ENCODE results near the gene BORCS6. TPM values are rescaled to one million over a fixed set of nuclear protein-coding genes. Genes with fewer than 3 reads are reported as not detected.

The BORCS6 gene
- polyA plus RNA-seq, 3 donors from 2014 or later: 24.0 to 38.8 (median 27.5) TPM

GRCh38 chr17:8192070-8192815 is 2.3 kb upstream of the BORCS6 start:
- H3K27ac Mint-ChIP-seq: no peak overlapping the region
- no peaks in the 10 kb centered on the region for H3K9me3 Mint-ChIP-seq
- H3K27me3 Mint-ChIP-seq (ENCODE audit: low read depth in 3 of 3): peaks cover 0 to 4% (median 2%) of the 10 kb centered on the region in 3 donors
- H3K36me3 Mint-ChIP-seq: no peaks in the 10 kb centered on the region
- no peak overlapping the region for H3K4me3 Mint-ChIP-seq
- H3K4me1 Mint-ChIP-seq: peaks cover 12 to 14% of the 10 kb centered on the region in 2 donors
- DNase-seq: peak; percentile 59 to 69 (median 64)

- Mint-ChIP-seq H3K9me3 (no peaks in the 10 kb centered on the region), H3K27ac (peak overlapping the region; percentile 77 to 94 (median 88)), H3K4me1 (peaks cover 12 to 14% of the 10 kb centered on the region in 2 donors), H3K36me3 (no peaks in the 10 kb centered on the region), H3K27me3 (ENCODE audit: low read depth in 3 of 3) (peaks cover 0 to 4% (median 1%) of the 10 kb centered on the region in 3 donors), H3K4me3 (no peak overlapping the region)
- no peak for DNase-seq
These were observed 526 bp upstream of the BORCS6 start for GRCh38 chr17:8190506-8190905.

- Mint-ChIP-seq H3K9me3 (no peaks in the 10 kb centered on the region), H3K4me3 (no peak overlapping the region), H3K27ac (peak overlapping the region in 5 of 6 donors; percentile 77 to 94 (median 87)), H3K27me3 (ENCODE audit: low read depth in 3 of 3) (peaks cover 0 to 10% (median 6%) of the 10 kb centered on the region in 3 donors), H3K36me3 (no peaks in the 10 kb centered on the region), H3K4me1 (peaks cover 14 to 15% of the 10 kb centered on the region in 2 donors)
- peak; percentile 24 to 44 (median 39) for DNase-seq
These were observed 804 bp downstream of the BORCS6 start for GRCh38 chr17:8189041-8189710.

GRCh38 chr17:8188263-8188839 is 1.6 kb downstream of the BORCS6 start:
- H3K9me3 Mint-ChIP-seq: no peaks in the 10 kb centered on the region

GRCh38 chr17:8187517-8188262 is 2.3 kb downstream of the BORCS6 start:
- Mint-ChIP-seq H3K9me3 (no peaks in the 10 kb centered on the region), H3K27ac (no peak overlapping the region), H3K4me1 (peaks cover 14 to 15% of the 10 kb centered on the region in 2 donors), H3K4me3 (no peak overlapping the region), H3K36me3 (no peaks in the 10 kb centered on the region), H3K27me3 (ENCODE audit: low read depth in 3 of 3) (peaks cover 5 to 13% (median 6%) of the 10 kb centered on the region in 3 donors)
- peak; percentile 90 to 91 (median 91) for DNase-seq

More at GRCh38 chr17:8188263-8188839, 1.6 kb downstream of the BORCS6 start:
- H3K27ac Mint-ChIP-seq: peak overlapping the region in 1 of 6 donors; percentile 87
- no peak overlapping the region for H3K4me3 Mint-ChIP-seq
- peaks cover 2 to 13% (median 6%) of the 10 kb centered on the region in 3 donors for H3K27me3 Mint-ChIP-seq (ENCODE audit: low read depth in 3 of 3)
- no peaks in the 10 kb centered on the region for H3K36me3 Mint-ChIP-seq
- H3K4me1 Mint-ChIP-seq: peaks cover 14 to 15% of the 10 kb centered on the region in 2 donors
- peak in 1 of 3 donors; percentile 8 for DNase-seq

GRCh38 chr17:8186787-8187516 is 3.0 kb downstream of the BORCS6 start:
- Mint-ChIP-seq H3K27me3 (ENCODE audit: low read depth in 3 of 3) (peaks cover 5 to 14% (median 6%) of the 10 kb centered on the region in 3 donors), H3K27ac (no peak overlapping the region), H3K9me3 (no peaks in the 10 kb centered on the region), H3K36me3 (no peaks in the 10 kb centered on the region), H3K4me3 (no peak overlapping the region), H3K4me1 (peaks cover 14 to 16% of the 10 kb centered on the region in 2 donors)
- peak; percentile 91 to 95 (median 94) for DNase-seq

GRCh38 chr17:8186446-8186786 is 3.6 kb downstream of the BORCS6 start:
- Mint-ChIP-seq H3K4me3 (no peak overlapping the region), H3K27me3 (ENCODE audit: low read depth in 3 of 3) (peaks cover 5 to 14% (median 6%) of the 10 kb centered on the region in 3 donors), H3K9me3 (no peaks in the 10 kb centered on the region), H3K4me1 (peaks cover 14 to 17% of the 10 kb centered on the region in 2 donors), H3K27ac (no peak overlapping the region), H3K36me3 (no peaks in the 10 kb centered on the region)
- DNase-seq: no peak

GRCh38 chr17:8185582-8186445 is 4.2 kb downstream of the BORCS6 start:
- peak; percentile 91 to 92 (median 92) for DNase-seq
- Mint-ChIP-seq H3K4me3 (no peak overlapping the region), H3K27me3 (ENCODE audit: low read depth in 3 of 3) (peaks cover 5 to 14% (median 6%) of the 10 kb centered on the region in 3 donors), H3K9me3 (no peaks in the 10 kb centered on the region), H3K27ac (no peak overlapping the region), H3K4me1 (peaks cover 10 to 14% of the 10 kb centered on the region in 2 donors), H3K36me3 (no peaks in the 10 kb centered on the region)

- H3K36me3 Mint-ChIP-seq: no peaks in the 10 kb centered on the region
- DNase-seq: no peak
- peak overlapping the region; percentile 91 to 94 (median 93) for H3K4me3 Mint-ChIP-seq
- peaks cover 11 to 17% (median 11%) of the 10 kb centered on the region in 3 donors for H3K27me3 Mint-ChIP-seq (ENCODE audit: low read depth in 3 of 3)
- H3K27ac Mint-ChIP-seq: peak overlapping the region; percentile 92 to 100 (median 96)
- H3K9me3 Mint-ChIP-seq: no peaks in the 10 kb centered on the region
- H3K4me1 Mint-ChIP-seq: peaks cover 45 to 53% of the 10 kb centered on the region in 2 donors
These were observed 12.8 kb downstream of the BORCS6 start for GRCh38 chr17:8176998-8177731.

- Mint-ChIP-seq H3K9me3 (no peaks in the 10 kb centered on the region), H3K27ac (peak within 1 kb of the TSS; percentile 92 to 100 (median 96)), H3K27me3 (ENCODE audit: low read depth in 3 of 3) (peaks cover 11 to 16% (median 11%) of the 10 kb centered on the region in 3 donors), H3K4me1 (peaks cover 44 to 55% of the 10 kb centered on the region in 2 donors), H3K4me3 (peak within 1 kb of the TSS; percentile 91 to 94 (median 93)), H3K36me3 (no peaks in the 10 kb centered on the region)
- peak; percentile 84 to 85 (median 84) for DNase-seq
These were observed 13.6 kb downstream of the BORCS6 start, which contains the start of gene TMEM107 for GRCh38 chr17:8176197-8176940. Gene TMEM107 (minus strand): TSS chr17:8176380. CDS start chr17:8176286, 94 bp downstream.

- H3K9me3 Mint-ChIP-seq: no peaks in the 10 kb centered on the region
- no peak for DNase-seq
- no peaks in the 10 kb centered on the region for H3K36me3 Mint-ChIP-seq
- H3K4me1 Mint-ChIP-seq: peaks cover 44 to 55% of the 10 kb centered on the region in 2 donors
- H3K27ac Mint-ChIP-seq: peak overlapping the region; percentile 92 to 100 (median 96)
- H3K27me3 Mint-ChIP-seq (ENCODE audit: low read depth in 3 of 3): peaks cover 11 to 16% (median 11%) of the 10 kb centered on the region in 3 donors
- peak overlapping the region; percentile 91 to 94 (median 93) for H3K4me3 Mint-ChIP-seq
These were observed 14.2 kb downstream of the BORCS6 start for GRCh38 chr17:8175795-8176196.
